H1 (cell line): ENCODE data around the gene CGNL1. TPM values are rescaled to one million over a fixed set of nuclear protein-coding genes. Genes with fewer than 3 reads are reported as not detected.

Source experiments
- CTCF ChIA-PET: fragments of 300-600 bp; sonication (Branson Sonifier 250); formaldehyde crosslinking; loops from one replicate; lab custom pipeline; 2021; ENCODE audit not compliant: partially characterized antibody; lab: Charles Lee
- POLR2A ChIA-PET: fragments of 300-600 bp; sonication (Branson Sonifier 250); formaldehyde crosslinking; loops from one replicate; lab custom pipeline; 2021; ENCODE audit warnings: inconsistent platforms; ENCODE audit not compliant: partially characterized antibody; lab: Charles Lee
- DNase-seq, 2 experiments: peaks; one replicate each; pipeline versions ENCODE4 v3.0.0 to v3.0.0-alpha.2; 2010 to 2022; ENCODE audit warnings: low spot score in 2 of 2, low read depth in 1 of 2, mixed read lengths in 1 of 2
- FAIRE-seq: peaks from 2 replicates; lab custom pipeline; 2011; peaks lifted over from hg19 to GRCh38; lab: Jason Lieb, UNC
- H2AFZ ChIP-seq: 2 replicates; pipeline ENCODE4 v1.8.1; 2012; ENCODE audit warnings: low read length, inconsistent platforms
- H2AK5ac ChIP-seq: 2 replicates; pipeline ENCODE4 v1.6.1; 2013; ENCODE audit warnings: low read depth, low read length
- H2BK120ac ChIP-seq: replicated peaks from 2 replicates; pipeline ENCODE3; 2013; ENCODE audit warnings: low read depth, low read length, inconsistent platforms
- H2BK12ac ChIP-seq: 2 replicates; pipeline ENCODE4 v1.6.1; 2013; ENCODE audit warnings: low read depth, low read length
- H2BK15ac ChIP-seq: 2 replicates; pipeline ENCODE4 v1.6.1; 2013; ENCODE audit warnings: low read length
- H2BK20ac ChIP-seq: 2 replicates; pipeline ENCODE4 v1.6.1; 2013; ENCODE audit warnings: low read length
- H2BK5ac ChIP-seq: 2 replicates; pipeline ENCODE4 v1.6.1; 2013; ENCODE audit warnings: low read depth, low read length
- H3K14ac ChIP-seq: 2 replicates; pipeline ENCODE4 v1.6.1; 2013; ENCODE audit warnings: inconsistent platforms; ENCODE audit not compliant: insufficient read length
- H3K18ac ChIP-seq: 2 replicates; pipeline ENCODE4 v1.6.1; 2013; ENCODE audit warnings: low read length; ENCODE audit errors: extremely low read depth
- H3K23ac ChIP-seq: 2 replicates; pipeline ENCODE4 v1.6.1; 2013; ENCODE audit warnings: inconsistent platforms; ENCODE audit not compliant: insufficient read length
- H3K23me2 ChIP-seq: 2 replicates; pipeline ENCODE4 v1.6.1; 2013; ENCODE audit warnings: low read depth, low read length
- H3K27ac ChIP-seq: 2 replicates; pipeline ENCODE4 v1.6.1; 2011; ENCODE audit warnings: low read depth, low read length, inconsistent platforms
- H3K27me3 ChIP-seq, 4 experiments: replicated peaks in 1 of 4; 1 replicate in 1 of 4; 2 replicates in 3 of 4; pipeline versions ENCODE4 v1.6.1 to v1.8.1; 2011 to 2013; ENCODE audit warnings: low read length in 3 of 4, mild to moderate bottlenecking in 3 of 4, inconsistent platforms in 2 of 4, mixed read lengths in 2 of 4, moderate library complexity in 1 of 4; ENCODE audit not compliant: control insufficient read depth in 3 of 4, insufficient read depth in 3 of 4; ENCODE audit errors: extremely low read depth in 1 of 4
- H3K36me3 ChIP-seq, 4 experiments: 2 replicates each; pipeline versions ENCODE4 v1.6.1 to v1.8.1; 2011 to 2013; ENCODE audit warnings: mild to moderate bottlenecking in 4 of 4, low read length in 3 of 4, moderate library complexity in 2 of 4, control low read depth in 1 of 4, inconsistent platforms in 1 of 4; ENCODE audit not compliant: insufficient read depth in 4 of 4, control insufficient read depth in 2 of 4
- H3K4ac ChIP-seq: replicated peaks from 2 replicates; pipeline ENCODE3; 2013; ENCODE audit warnings: low read length, low read depth, mixed read lengths, inconsistent platforms; ENCODE audit not compliant: insufficient read length
- H3K4me1 ChIP-seq, 4 experiments: replicated peaks in 1 of 4; 1 replicate in 1 of 4; 2 replicates in 3 of 4; pipeline versions ENCODE4 v1.6.1 to v1.8.1; 2011 to 2013; ENCODE audit warnings: low read length in 3 of 4, inconsistent platforms in 2 of 4, mixed read lengths in 1 of 4; ENCODE audit not compliant: insufficient read depth in 4 of 4, control insufficient read depth in 3 of 4
- H3K4me2 ChIP-seq, 2 experiments: 2 replicates each; pipeline versions ENCODE4 v1.6.1 to v1.8.1; 2011 to 2013; ENCODE audit warnings: low read depth in 2 of 2, low read length in 2 of 2, control low read depth in 1 of 2, inconsistent platforms in 1 of 2, mild to moderate bottlenecking in 1 of 2; ENCODE audit not compliant: insufficient read depth in 1 of 2
- H3K4me3 ChIP-seq, 4 experiments: fragments of 200-600, 300-600 bp in 1 of 4; sonication (generic), shearing (Covaris generic), sonication (Bioruptor Twin) in 1 of 4; 2 replicates each; pipeline versions ENCODE4 v1.5.1 to v1.8.1; 2011 to 2016; ENCODE audit warnings: low read length in 4 of 4, low read depth in 3 of 4, control low read depth in 2 of 4, inconsistent platforms in 2 of 4, mild to moderate bottlenecking in 2 of 4, mixed read lengths in 1 of 4, moderate library complexity in 1 of 4; ENCODE audit not compliant: insufficient read depth in 2 of 4; ENCODE audit errors: extremely low read depth in 1 of 4
- H3K56ac ChIP-seq: replicated peaks from 2 replicates; pipeline ENCODE3; 2013; ENCODE audit warnings: low read depth, mild to moderate bottlenecking, mixed read lengths, low read length, inconsistent platforms; ENCODE audit not compliant: insufficient read length
- H3K79me1 ChIP-seq: 2 replicates; pipeline ENCODE4 v1.6.1; 2013; ENCODE audit warnings: low read depth, low read length, control low read depth
- H3K79me2 ChIP-seq, 2 experiments: 2 replicates each; pipeline versions ENCODE4 v1.6.1 to v1.8.1; 2012 to 2013; ENCODE audit warnings: low read length in 2 of 2, mild to moderate bottlenecking in 2 of 2, inconsistent platforms in 1 of 2; ENCODE audit not compliant: insufficient read depth in 2 of 2, control insufficient read depth in 1 of 2
- H3K9ac ChIP-seq, 4 experiments: replicated peaks in 1 of 4; 1 replicate in 1 of 4; 2 replicates in 3 of 4; pipeline versions ENCODE4 v1.6.1 to v1.8.1; 2011 to 2013; ENCODE audit warnings: low read depth in 3 of 4, low read length in 3 of 4, control low read depth in 2 of 4, mild to moderate bottlenecking in 2 of 4, moderate library complexity in 2 of 4, inconsistent platforms in 1 of 4; ENCODE audit errors: extremely low read depth in 1 of 4
- H3K9me3 ChIP-seq, 2 experiments: 2 replicates each; pipeline versions ENCODE4 v1.6.1 to v1.8.1; 2012 to 2013; ENCODE audit warnings: mild to moderate bottlenecking in 2 of 2, moderate library complexity in 2 of 2, control low read depth in 1 of 2, inconsistent platforms in 1 of 2, low read depth in 1 of 2, low read length in 1 of 2, mixed read lengths in 1 of 2; ENCODE audit not compliant: insufficient read depth in 2 of 2
- H4K20me1 ChIP-seq, 2 experiments: replicated peaks in 1 of 2; 2 replicates each; pipeline versions ENCODE3 to v1.8.1; 2011 to 2013; ENCODE audit warnings: inconsistent platforms in 2 of 2, low read length in 2 of 2, mild to moderate bottlenecking in 1 of 2; ENCODE audit not compliant: insufficient read depth in 2 of 2, control insufficient read depth in 1 of 2
- H4K5ac ChIP-seq: 2 replicates; pipeline ENCODE4 v1.6.1; 2013; ENCODE audit warnings: low read length, low read depth, mixed read lengths, inconsistent platforms; ENCODE audit not compliant: insufficient read length
- H4K8ac ChIP-seq: 2 replicates; pipeline ENCODE4 v1.8.0; 2013; ENCODE audit warnings: mild to moderate bottlenecking, moderate library complexity, low read length, inconsistent platforms; ENCODE audit not compliant: insufficient read depth; ENCODE audit errors: extremely low read depth
- H4K91ac ChIP-seq: replicated peaks from 2 replicates; pipeline ENCODE3; 2013; ENCODE audit warnings: low read length, mixed read lengths, inconsistent platforms; ENCODE audit not compliant: insufficient read length
- ATF3 ChIP-seq: IDR thresholded peaks from 2 replicates; pipeline ENCODE4 v1.6.1; 2011; ENCODE audit warnings: low read depth, mild to moderate bottlenecking, low read length; ENCODE audit not compliant: insufficient read depth
- E2F6 ChIP-seq: IDR thresholded peaks from 2 replicates; pipeline ENCODE4 v1.6.1; 2012; ENCODE audit warnings: inconsistent platforms
- JUN ChIP-seq: IDR thresholded peaks from 2 replicates; pipeline ENCODE4 v1.6.1; 2011; ENCODE audit warnings: low read depth, mild to moderate bottlenecking, improper control_type of control experiment, low read length
- TEAD4 ChIP-seq: IDR thresholded peaks from 2 replicates; pipeline ENCODE4 v1.6.1; 2012; ENCODE audit warnings: low read depth, low read length, inconsistent platforms, mixed read lengths
- WGBS, 2 experiments: shearing (Covaris generic) in 1 of 2; methylation state at CpG; one replicate each; pipeline versions ENCODE4 v1.1.6 to v1.1.7; 2013 to 2015; ENCODE audit warnings: low lambda C conversion rate in 2 of 2, mixed read lengths in 2 of 2, inconsistent platforms in 1 of 2, low coverage in 1 of 2, missing lambda C conversion rate in 1 of 2; ENCODE audit not compliant: insufficient replicate concordance in 2 of 2, insufficient coverage in 1 of 2, insufficient read length in 1 of 2; ENCODE audit errors: extremely low coverage in 1 of 2, missing lambda C conversion rate in 1 of 2; 5-methylcytosine and 5-hydroxymethylcytosine counted together
- polyA plus RNA-seq, 7 experiments: library from polyadenylated mRNA; depleted of rRNA in 3 of 7; stranded (reverse) in 5 of 7; unstranded in 2 of 7; fragments of >200 nt in 5 of 7; fragments of 200-250 nt in 2 of 7; gene quantifications; 1 replicate in 5 of 7; 2 replicates in 1 of 7; 4 replicates in 1 of 7; pipeline versions ENCODE4 v1.2.1 to v1.2.3, GENCODE V29; 2011 to 2013; ENCODE audit warnings: missing spikeins in 2 of 7, mixed read lengths in 2 of 7
- total RNA-seq: library from RNA; stranded (reverse); fragmentation: NEBNext Ultra II Directional; extraction: Animal tissue kit (Norgen Biotek cat#: 25700); gene quantifications from 2 replicates; pipeline ENCODE4 v1.2.1, GENCODE V29; 2021

The CGNL1 gene
- total and polyA plus RNA-seq, 2 of the 8 experiments (the other 6 are each of a cell fraction or from before 2014, with no cell fraction given), result 21.8 to 75.6 TPM

DNA sequence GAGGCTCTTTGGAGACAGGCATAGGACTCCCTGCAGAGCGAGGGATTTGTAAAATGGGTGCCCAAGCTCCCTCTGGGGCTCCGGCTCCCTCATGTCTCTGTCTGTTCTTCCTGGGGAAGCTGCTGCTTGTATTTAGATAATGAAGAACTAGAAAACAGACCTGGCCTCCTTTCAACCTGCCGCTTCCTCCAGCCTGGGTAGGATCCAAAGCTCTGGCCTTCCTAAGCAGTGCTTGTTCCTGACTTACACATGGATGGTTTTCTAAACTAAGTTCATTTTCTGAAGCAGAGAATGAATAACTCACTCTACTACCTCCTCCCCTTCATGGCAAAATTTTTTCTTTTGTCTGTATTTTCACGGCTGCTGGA is 178.5 kb downstream of the CGNL1 start:
- TF ChIP-seq ATF3 (no peak), E2F6 (no peak), TEAD4 (no peak), JUN (no peak)
- Histone ChIP-seq H4K20me1 (no peaks in the 10 kb centered on the region), H2AK5ac (no peak overlapping the region), H3K9me3 (no peaks in the 10 kb centered on the region), H3K14ac (no peak overlapping the region), H3K27ac (no peak overlapping the region), H2BK15ac (no peak overlapping the region), H2BK120ac (no peak overlapping the region), H3K56ac (no peak overlapping the region), H3K4me1 (peaks cover 0 to 13% (median 5%) of the 10 kb centered on the region in 4 experiments; a peak in 6 of 7 replicates), H3K18ac (no peak overlapping the region), H3K79me1 (no peaks in the 10 kb centered on the region), H3K36me3 (peaks cover 3 to 14% (median 8%) of the 10 kb centered on the region in 4 experiments; a peak in 6 of 8 replicates), H3K23me2 (no peaks in the 10 kb centered on the region), H3K4ac (no peak overlapping the region), H3K4me2 (no peak overlapping the region), H3K9ac (no peak overlapping the region), H4K8ac (no peak overlapping the region), H2BK20ac (no peak overlapping the region), H3K4me3 (no peak overlapping the region), H4K5ac (no peak overlapping the region), H3K79me2 (no peaks in the 10 kb centered on the region), H2AFZ (no peak overlapping the region), H4K91ac (no peak overlapping the region), H2BK5ac (0 out of 2 replicates have a peak overlapping the region, but pooled peaks have one; percentile 35), H3K27me3 (no peaks in the 10 kb centered on the region), H2BK12ac (no peak overlapping the region), H3K23ac (no peak overlapping the region)
- DNase-seq, result no peak
- CTCF ChIA-PET, result interaction anchor here (0.5 to 4.0 kb wide), 19 partner anchors 9 to 513 kb away, joined by 3 to 18 read pairs (median 4); no protein-coding TSS in a partner anchor
- FAIRE-seq, result no peak
- POLR2A ChIA-PET, result interaction anchor here (0.8 to 1.3 kb wide), 2 partner anchors 13 to 151 kb away, joined by 3 read pairs; no protein-coding TSS in a partner anchor
- WGBS, 2 experiments, result 84% methylated on average over 4 of the region's 4 CpGs; no CpG with 5 or more reads in 1 of the 2 experiments
